ENCODE results near the gene LOXL1. TPM values are rescaled to one million over a fixed set of nuclear protein-coding genes. Genes with fewer than 3 reads are reported as not detected.
A peak's percentile ranks its signal among the peaks of the same experiment; 100 is the strongest.

The LOXL1 gene
- total and polyA plus RNA-seq, 2 of the 4 experiments (the other 2 are of a cell fraction): 148 to 332 TPM

DNA sequence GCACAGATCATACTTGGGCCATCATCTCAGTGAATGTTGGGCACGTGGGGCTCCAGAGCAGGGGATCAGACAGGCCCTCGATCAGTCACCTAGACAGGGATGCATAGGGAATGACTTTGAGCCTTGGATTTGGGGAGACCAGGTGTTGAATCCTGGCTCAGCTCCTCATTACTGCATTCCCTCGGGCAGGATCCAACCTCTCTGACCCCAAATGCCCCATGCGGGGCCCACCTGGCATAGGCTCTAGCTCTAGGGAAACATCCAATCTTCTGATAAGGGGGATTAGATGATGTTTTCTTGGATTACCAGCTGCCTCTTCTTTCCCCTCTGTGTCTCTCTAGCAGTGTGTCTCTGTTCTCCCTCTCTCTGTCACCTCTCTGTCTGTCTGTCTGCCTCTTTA is 22.7 kb downstream of the LOXL1 start:
- ATAC-seq (ENCODE audit: low read depth) (no peak), DNase-seq (no peak)
- no peak overlapping the region for H2BK120ac ChIP-seq (ENCODE audit: low read depth, low read length)
- H4K91ac ChIP-seq (ENCODE audit: insufficient read depth, low read depth, low read length): no peak overlapping the region
- intact Hi-C loops (cut with micrococcal nuclease): no loop called here
- TF ChIP-seq POLR2A (IDR thresholded peaks at IDR 0.05; ENCODE audit: low read depth, low read length) (no peak), NFE2L2 (IDR thresholded peaks at IDR 0.05; ENCODE audit: low read depth, low read length) (no peak), MXI1 (IDR thresholded peaks at IDR 0.05; ENCODE audit: borderline replicate concordance, low read depth, low read length) (no peak)
- ChIA-PET CTCF (no interaction called here), POLR2A (ENCODE audit: unreplicated experiment) (no interaction called here)
- no peak overlapping the region for H3K18ac ChIP-seq (ENCODE audit: low read depth, low read length)
- no peak overlapping the region for H3K9ac ChIP-seq (ENCODE audit: low read depth, low read length)
- no peak overlapping the region for H3K4me3 ChIP-seq (ENCODE audit: insufficient read depth, low read depth, low read length)
- H3K27ac ChIP-seq (ENCODE audit: insufficient read depth, low read length): no peak overlapping the region
- no peak overlapping the region for H2BK15ac ChIP-seq (ENCODE audit: low read depth, low read length)
- no peak overlapping the region for H2AK9ac ChIP-seq (replicated peaks; ENCODE audit: low read depth, low read length, poor library complexity)
- no peak overlapping the region for H3K4me2 ChIP-seq (ENCODE audit: low read depth, low read length)
- peaks cover 7% of the 10 kb centered on the region for H3K4me1 ChIP-seq (ENCODE audit: control insufficient read depth, insufficient read depth, low read length)
- H4K8ac ChIP-seq (ENCODE audit: low read depth in 2 of 2, low read length in 2 of 2): no peak overlapping the region
- BruUV-seq (replicated peaks): no TSS peak
- H2BK20ac ChIP-seq (ENCODE audit: low read depth, low read length): no peak overlapping the region
- in situ Hi-C loops (cut with MboI; ENCODE audit: low sequenced_read_pairs): no loop called here
- H2AK5ac ChIP-seq (ENCODE audit: low read depth, low read length): no peak overlapping the region
- H3K36me3 ChIP-seq (ENCODE audit: control insufficient read depth, insufficient read depth, low read length): peaks cover 71% of the 10 kb centered on the region
- dilution Hi-C loops (cut with HindIII; ENCODE audit: low sequenced_read_pairs, unreplicated experiment): no loop called here
- no peaks in the 10 kb centered on the region for H3K9me1 ChIP-seq (ENCODE audit: insufficient read depth, low read length)
- no peaks in the 10 kb centered on the region for H3K9me3 ChIP-seq (ENCODE audit: control insufficient read depth, insufficient read depth, low read length)
- no peak overlapping the region for H2BK5ac ChIP-seq (ENCODE audit: low read depth, low read length, poor library complexity, severe bottlenecking)
- peak overlapping the region; percentile 24; the same call in 1 of the 2 replicates for H3K56ac ChIP-seq (ENCODE audit: extremely low read depth, insufficient read depth, low read length)
- no CpG with 5 or more reads among the region's 4 CpGs for WGBS, 2 experiments (ENCODE audit: extremely low coverage in 2 of 2, insufficient read length in 1 of 2)
- no peak overlapping the region for H4K5ac ChIP-seq (ENCODE audit: low read depth, low read length)
- no peak overlapping the region for H3K23ac ChIP-seq (ENCODE audit: low read depth, low read length)
- H3K4ac ChIP-seq (ENCODE audit: low read depth, low read length): no peak overlapping the region
- 0 out of 2 replicates have a peak, but pooled peaks cover 2% of the 10 kb centered on the region for H4K20me1 ChIP-seq (ENCODE audit: insufficient read depth, low read length)
- peaks cover 3 to 15% of the 10 kb centered on the region in 2 experiments; a peak in 2 of 4 replicates for H3K79me1 ChIP-seq (ENCODE audit: low read depth in 1 of 2, low read length in 2 of 2)
- H2AFZ ChIP-seq (replicated peaks; ENCODE audit: low read length, poor library complexity): no peak overlapping the region
- H3K27me3 ChIP-seq (ENCODE audit: control insufficient read depth, insufficient read depth, low read length): no peaks in the 10 kb centered on the region
- H3K14ac ChIP-seq (replicated peaks; ENCODE audit: low read depth, low read length): no peak overlapping the region
